Uterus (tissue), 2 donors: ENCODE measurements around the gene PPP2R1B.

Experiments used
- CTCF ChIP-seq, 4 experiments: fragments of 200-600 bp in 2 of 4; fragments of 450-650 bp in 2 of 4; sonication (generic) in 2 of 4; IDR thresholded peaks; one replicate each; pipeline ENCODE4 v1.5.1; 2016 to 2019; ENCODE audit warnings: antibody characterized with exemption in 4 of 4, mild to moderate bottlenecking in 2 of 4, moderate library complexity in 1 of 4
- POLR2A ChIP-seq, 2 donors: fragments of 450-650 bp; IDR thresholded peaks; one replicate each; pipeline ENCODE4 v1.6.1; 2016; ENCODE audit warnings: antibody characterized with exemption in 2 of 2, mild to moderate bottlenecking in 1 of 2, moderate library complexity in 1 of 2

DNA sequence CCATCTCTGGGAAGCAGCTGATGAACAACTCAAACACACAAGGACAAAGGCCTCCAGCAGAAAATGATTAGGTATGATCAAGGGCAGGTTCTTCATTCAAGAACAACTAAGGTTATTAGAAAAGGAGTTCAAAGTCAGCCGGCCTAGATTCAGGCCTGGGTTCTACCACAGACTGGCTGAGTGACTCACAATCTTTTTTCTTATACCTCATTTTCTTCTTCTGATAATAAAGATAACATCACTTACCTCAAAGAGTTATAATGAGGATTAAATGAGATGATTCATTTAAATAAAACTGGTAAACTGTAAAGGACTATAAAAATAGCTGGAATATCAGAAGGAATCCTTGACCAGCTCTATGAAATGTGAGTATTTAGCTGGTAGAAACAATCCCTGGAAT is 49.3 kb upstream of the PPP2R1B start:
- TF ChIP-seq POLR2A (IDR thresholded peaks at IDR 0.05): no peak
- TF ChIP-seq CTCF (IDR thresholded peaks at IDR 0.05): no peak
